Rectal smooth muscle tissue (tissue), 1 donor: ENCODE data around the gene BBS5.
"Not testable (repeated sequence)": the region's sequence is repeated elsewhere in the genome, so short reads cannot be mapped to it uniquely, and the experiment has no call there.

Source experiments
- H3K27ac ChIP-seq: one replicate; pipeline ENCODE4 v1.7.0; 2013; ENCODE audit warnings: low read depth, low read length, inconsistent platforms
- H3K27me3 ChIP-seq: one replicate; pipeline ENCODE4 v1.7.0; 2013; ENCODE audit warnings: low read length; ENCODE audit not compliant: control insufficient read depth, insufficient read depth
- H3K36me3 ChIP-seq: one replicate; pipeline ENCODE4 v1.7.0; 2013; ENCODE audit warnings: low read length; ENCODE audit not compliant: control insufficient read depth, insufficient read depth
- H3K4me1 ChIP-seq: one replicate; pipeline ENCODE4 v1.7.0; 2013; ENCODE audit warnings: low read length; ENCODE audit not compliant: control insufficient read depth, insufficient read depth
- H3K4me3 ChIP-seq: one replicate; pipeline ENCODE4 v1.7.0; 2013; ENCODE audit warnings: low read length
- H3K9ac ChIP-seq: one replicate; pipeline ENCODE4 v1.7.0; 2013; ENCODE audit warnings: low read length

BBS5 gene

DNA sequence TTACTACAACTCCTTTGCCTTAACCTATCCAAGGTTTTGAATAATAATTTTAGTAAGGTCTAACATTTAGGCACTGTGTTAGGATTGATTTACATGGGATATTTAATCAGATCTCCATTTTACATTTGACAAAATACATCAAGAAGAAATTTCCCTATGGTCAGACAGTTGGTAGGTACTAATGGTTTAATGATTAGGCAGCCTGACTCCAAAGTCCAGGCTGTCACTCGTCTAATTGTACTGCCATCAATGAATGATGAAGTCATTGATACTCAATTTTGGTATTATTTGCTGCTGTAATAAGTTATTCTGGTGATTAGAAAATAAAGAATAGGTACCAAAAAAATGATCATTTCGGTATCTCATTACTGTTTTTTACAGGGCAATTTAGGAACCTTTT, 14.1 kb downstream of the BBS5 start:
- H3K27ac ChIP-seq: no peak overlapping the region
- no peaks in the 10 kb centered on the region for H3K27me3 ChIP-seq
- no peak overlapping the region for H3K9ac ChIP-seq
- H3K36me3 ChIP-seq: no peaks in the 10 kb centered on the region
- H3K4me1 ChIP-seq: no peaks in the 10 kb centered on the region
- H3K4me3 ChIP-seq: no peak overlapping the region

DNA sequence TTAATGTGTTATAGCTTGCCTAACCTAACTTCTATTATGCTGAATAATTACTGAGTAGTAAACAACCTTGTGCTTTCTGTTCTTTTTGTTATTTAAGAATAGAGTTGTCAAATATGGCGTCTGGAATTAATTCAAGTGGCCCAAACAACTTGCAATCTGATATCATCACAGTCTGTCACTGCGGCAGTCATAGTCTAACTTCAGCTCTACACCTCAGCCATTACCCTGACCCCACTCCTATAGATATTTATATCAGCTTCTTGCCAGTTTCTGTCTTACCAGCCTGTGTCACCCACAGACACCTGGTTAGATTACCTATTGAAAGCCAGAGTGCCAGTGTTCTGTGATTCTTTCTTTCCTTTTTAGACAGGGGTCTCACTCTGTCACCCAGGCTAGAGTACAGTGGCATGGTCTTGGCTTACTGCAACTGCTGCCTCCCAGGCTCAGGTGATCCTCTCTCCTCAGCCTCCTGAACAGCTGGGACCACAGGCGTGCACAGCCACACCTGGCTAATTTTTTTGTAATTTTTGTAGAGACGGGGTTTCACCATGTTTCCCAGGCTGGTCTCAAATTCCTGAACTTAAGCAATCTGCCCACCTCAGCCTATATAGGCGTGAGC, 16.1 kb downstream of the BBS5 start:
- H3K4me3 ChIP-seq: no peak overlapping the region
- no peak overlapping the region for H3K27ac ChIP-seq

DNA sequence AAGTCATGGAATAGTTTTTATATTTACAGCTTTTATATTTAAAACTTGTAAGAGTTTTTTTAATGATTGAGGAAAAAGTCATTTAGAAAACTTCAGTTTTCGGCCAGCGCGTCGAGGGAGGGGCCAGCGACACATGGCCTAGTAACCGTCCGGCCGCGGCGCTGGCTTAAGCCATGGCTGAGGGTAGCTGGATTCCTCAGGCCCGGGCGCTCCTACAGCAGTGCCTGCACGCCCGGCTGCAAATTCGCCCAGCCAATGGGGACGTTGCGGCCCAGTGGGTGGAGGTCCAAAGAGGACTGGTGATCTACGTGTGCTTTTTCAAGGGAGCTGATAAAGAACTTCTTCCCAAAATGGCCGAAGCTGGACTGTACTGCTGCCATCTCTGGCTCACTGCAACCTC, 25.4 kb downstream of the BBS5 start:
- Histone ChIP-seq H3K4me1 (peaks cover 2% of the 10 kb centered on the region), H3K4me3 (no peak overlapping the region), H3K27ac (no peak overlapping the region), H3K9ac (no peak overlapping the region), H3K36me3 (peaks cover 6% of the 10 kb centered on the region), H3K27me3 (no peaks in the 10 kb centered on the region)

More for the DNA sequence above, 16.1 kb downstream of the BBS5 start:
- Histone ChIP-seq H3K27me3 (no peaks in the 10 kb centered on the region), H3K4me1 (no peaks in the 10 kb centered on the region), H3K9ac (no peak overlapping the region), H3K36me3 (peaks cover 5% of the 10 kb centered on the region)

DNA sequence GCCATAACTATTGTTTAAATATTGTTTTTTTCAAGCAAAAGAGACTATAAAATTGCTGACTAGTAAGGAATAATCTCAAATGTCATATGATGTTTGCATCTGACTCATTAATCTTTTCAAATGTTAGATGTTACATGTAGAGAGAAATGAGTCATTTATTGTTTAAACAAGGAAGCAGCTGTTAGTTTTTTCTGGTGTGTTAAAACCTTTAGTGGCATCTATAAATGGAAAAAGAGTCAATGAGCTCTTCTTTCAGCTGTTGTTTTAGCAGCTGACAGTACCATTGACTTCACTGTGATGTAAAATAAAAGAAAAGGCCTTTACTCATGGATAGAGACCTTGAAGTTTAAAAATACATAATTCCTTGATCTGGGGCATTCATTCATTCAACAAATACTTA, 28.4 kb downstream of the BBS5 start:
- no peak overlapping the region for H3K27ac ChIP-seq
- no peak overlapping the region for H3K4me3 ChIP-seq

DNA sequence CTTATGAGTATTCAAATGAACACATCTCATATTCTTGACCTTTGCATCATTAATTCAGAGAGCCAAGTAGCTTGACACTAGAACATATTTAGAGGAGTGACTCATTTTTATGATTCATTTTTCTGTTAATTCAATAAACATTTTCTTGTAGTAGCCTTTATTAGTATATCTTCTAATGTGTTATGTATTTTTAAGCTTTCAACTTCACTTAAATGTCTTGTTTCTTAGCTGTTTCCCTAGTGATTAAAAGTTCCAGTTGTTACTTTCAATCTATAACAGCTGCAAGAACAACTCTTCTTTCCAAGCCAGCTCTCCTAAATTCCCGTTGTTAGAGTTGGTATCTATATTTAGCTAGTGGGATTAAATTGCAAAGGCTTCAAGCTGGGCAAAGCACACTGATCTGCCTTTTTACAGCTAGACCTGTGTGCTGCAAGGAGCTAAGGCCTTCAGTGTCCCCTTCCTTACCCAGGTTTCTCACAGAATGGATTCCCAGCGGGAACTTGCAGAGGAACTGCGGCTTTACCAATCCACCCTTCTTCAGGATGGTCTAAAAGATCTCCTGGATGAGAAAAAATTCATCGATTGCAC, 30.1 kb downstream of the BBS5 start, which contains the start of gene KLHL41:
Gene KLHL41, plus strand, starts transcription at position 405 of the 588 bp plus-strand sequence. Its CDS starts 77 bp downstream, at position 482.
- Histone ChIP-seq H3K4me1 (peaks cover 4% of the 10 kb centered on the region), H3K27me3 (no peaks in the 10 kb centered on the region), H3K4me3 (no peak within 1 kb of the TSS), H3K27ac (no peak within 1 kb of the TSS), H3K9ac (no peak within 1 kb of the TSS), H3K36me3 (no peaks in the 10 kb centered on the region)

More for the DNA sequence above, 28.4 kb downstream of the BBS5 start:
- Histone ChIP-seq H3K4me1 (peaks cover 4% of the 10 kb centered on the region), H3K9ac (no peak overlapping the region), H3K36me3 (no peaks in the 10 kb centered on the region), H3K27me3 (no peaks in the 10 kb centered on the region)

DNA sequence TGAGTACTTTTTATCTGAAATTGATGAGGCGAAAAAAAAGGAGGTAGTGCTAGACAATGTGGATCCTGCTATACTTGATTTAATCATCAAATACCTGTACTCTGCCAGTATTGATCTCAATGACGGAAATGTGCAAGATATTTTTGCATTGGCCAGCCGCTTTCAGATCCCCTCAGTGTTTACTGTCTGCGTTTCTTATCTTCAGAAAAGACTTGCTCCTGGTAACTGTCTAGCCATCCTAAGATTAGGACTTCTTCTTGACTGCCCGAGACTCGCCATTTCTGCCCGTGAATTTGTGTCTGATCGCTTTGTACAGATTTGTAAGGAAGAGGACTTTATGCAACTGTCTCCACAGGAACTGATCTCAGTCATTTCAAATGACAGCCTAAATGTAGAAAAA, 30.7 kb downstream of the BBS5 start:
- Histone ChIP-seq H3K4me3 (no peak overlapping the region), H3K4me1 (peaks cover 4% of the 10 kb centered on the region), H3K36me3 (no peaks in the 10 kb centered on the region), H3K27ac (no peak overlapping the region), H3K9ac (no peak overlapping the region), H3K27me3 (no peaks in the 10 kb centered on the region)

DNA sequence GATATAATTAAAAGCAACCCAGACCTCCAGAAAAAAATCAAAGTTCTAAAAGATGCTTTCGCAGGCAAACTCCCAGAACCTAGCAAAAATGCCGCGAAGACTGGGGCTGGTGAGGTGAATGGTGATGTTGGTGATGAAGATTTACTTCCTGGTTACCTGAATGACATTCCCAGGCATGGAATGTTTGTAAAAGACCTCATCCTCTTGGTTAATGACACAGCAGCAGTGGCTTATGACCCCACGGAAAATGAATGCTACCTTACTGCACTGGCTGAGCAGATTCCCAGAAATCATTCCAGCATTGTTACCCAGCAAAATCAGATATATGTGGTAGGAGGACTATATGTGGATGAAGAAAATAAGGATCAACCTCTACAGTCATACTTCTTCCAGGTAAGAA, 31.2 kb downstream of the BBS5 start:
- H3K36me3 ChIP-seq: no peaks in the 10 kb centered on the region
- H3K4me3 ChIP-seq: no peak overlapping the region
- peaks cover 4% of the 10 kb centered on the region for H3K4me1 ChIP-seq
- H3K27me3 ChIP-seq: no peaks in the 10 kb centered on the region
- H3K27ac ChIP-seq: no peak overlapping the region
- H3K9ac ChIP-seq: no peak overlapping the region

DNA sequence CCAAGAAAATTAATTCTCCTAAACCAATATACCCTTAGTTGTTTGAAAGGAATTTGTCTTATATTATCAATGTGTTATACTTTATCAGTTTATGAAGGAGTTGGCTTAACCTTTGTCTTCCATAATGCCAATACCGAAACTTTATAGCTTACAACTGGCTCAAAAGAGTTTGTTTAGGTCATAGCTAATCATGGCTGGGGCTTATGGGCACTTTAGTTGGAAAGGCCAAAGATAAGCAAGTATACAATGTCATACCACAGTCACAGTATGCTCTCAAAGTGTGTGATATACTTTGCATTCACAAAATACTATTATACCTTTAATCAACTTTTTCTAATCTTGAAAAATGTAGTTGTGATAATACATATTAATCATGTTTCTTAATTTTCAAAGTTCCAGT, 32.5 kb downstream of the BBS5 start:
- Histone ChIP-seq H3K9ac (no peak overlapping the region), H3K36me3 (no peaks in the 10 kb centered on the region), H3K27ac (no peak overlapping the region), H3K4me3 (no peak overlapping the region), H3K4me1 (peaks cover 4% of the 10 kb centered on the region), H3K27me3 (no peaks in the 10 kb centered on the region)

DNA sequence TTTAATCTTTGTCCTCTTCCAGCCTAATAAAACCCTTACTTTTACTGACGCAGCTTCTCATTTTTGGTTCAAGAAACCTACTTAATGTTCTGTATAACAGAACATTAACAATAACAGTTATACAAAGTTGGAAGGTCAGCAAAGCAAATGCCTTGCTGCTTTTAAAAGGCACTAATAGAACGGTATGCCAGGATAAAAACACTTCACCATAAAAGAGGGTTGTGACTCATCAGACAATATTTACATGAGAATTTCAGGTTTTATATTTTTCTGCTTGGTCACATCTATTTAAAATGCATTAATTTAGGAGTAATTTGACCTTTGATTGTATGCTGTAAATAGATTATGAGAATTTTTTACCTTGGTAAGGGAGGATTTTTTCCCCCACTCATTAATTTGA, 33.2 kb downstream of the BBS5 start:
- Histone ChIP-seq H3K4me1 (peaks cover 4% of the 10 kb centered on the region), H3K9ac (no peak overlapping the region), H3K4me3 (no peak overlapping the region), H3K36me3 (no peaks in the 10 kb centered on the region), H3K27ac (no peak overlapping the region), H3K27me3 (no peaks in the 10 kb centered on the region)

DNA sequence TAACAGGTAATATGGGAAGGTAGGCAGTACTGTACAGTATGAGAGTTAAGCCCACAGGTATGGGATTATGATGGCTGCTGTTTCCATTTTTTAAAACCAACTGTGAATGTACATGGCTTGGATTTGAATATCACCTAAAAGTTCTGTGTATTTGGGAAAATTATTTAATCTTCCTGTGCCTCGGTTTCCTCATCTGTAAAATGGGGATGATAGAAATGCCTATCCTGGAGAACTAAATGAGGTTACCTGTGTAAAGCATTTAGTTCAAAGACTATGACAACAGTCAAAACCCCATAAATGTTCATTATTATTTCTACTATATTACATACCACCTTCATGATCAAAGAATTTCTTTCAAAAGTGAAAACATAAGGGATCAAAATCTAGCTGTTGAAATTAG, 33.8 kb downstream of the BBS5 start:
- Histone ChIP-seq H3K27me3 (no peaks in the 10 kb centered on the region), H3K9ac (no peak overlapping the region), H3K27ac (no peak overlapping the region), H3K4me3 (no peak overlapping the region), H3K36me3 (no peaks in the 10 kb centered on the region), H3K4me1 (peaks cover 4% of the 10 kb centered on the region)

DNA sequence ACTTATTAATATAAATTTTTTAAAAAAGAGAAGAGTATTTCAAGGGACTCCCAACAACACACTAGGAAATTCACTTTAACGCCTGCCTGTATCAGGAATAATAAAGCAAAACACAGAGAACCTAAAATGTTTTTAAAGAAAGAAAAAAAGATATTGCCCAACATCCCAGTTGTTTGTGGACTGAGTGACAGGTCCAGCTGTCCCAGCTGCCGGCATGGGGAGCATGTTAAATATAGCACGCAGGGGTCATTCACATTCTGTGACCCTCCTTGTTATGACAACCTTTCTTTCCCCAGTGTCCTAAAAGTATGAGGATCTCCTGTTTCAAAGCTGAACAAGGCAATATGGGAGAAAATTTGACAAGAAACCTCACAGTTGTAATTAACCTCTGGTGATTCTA, 34.6 kb downstream of the BBS5 start:
- no peaks in the 10 kb centered on the region for H3K27me3 ChIP-seq
- H3K36me3 ChIP-seq: no peaks in the 10 kb centered on the region
- H3K9ac ChIP-seq: no peak overlapping the region
- H3K27ac ChIP-seq: no peak overlapping the region
- peaks cover 4% of the 10 kb centered on the region for H3K4me1 ChIP-seq
- no peak overlapping the region for H3K4me3 ChIP-seq

DNA sequence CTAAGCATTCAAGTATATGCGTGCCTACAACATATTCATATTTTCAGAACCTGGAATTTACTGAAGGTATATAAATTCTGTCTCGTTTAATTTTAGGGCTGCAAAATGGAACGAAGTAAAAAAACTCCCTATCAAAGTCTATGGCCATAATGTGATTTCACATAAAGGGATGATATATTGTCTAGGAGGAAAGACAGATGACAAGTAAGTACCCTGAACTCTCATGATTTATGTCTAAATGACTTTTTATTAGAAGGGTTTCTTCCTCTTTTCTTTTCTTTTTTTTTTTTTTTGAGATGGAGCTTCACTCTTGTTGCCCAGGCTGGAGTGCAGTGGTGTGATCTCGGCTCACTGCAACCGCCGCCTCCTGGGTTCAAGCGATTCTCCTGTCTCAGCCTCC, 35.5 kb downstream of the BBS5 start:
- H3K9ac ChIP-seq: not testable (repeated sequence)

DNA sequence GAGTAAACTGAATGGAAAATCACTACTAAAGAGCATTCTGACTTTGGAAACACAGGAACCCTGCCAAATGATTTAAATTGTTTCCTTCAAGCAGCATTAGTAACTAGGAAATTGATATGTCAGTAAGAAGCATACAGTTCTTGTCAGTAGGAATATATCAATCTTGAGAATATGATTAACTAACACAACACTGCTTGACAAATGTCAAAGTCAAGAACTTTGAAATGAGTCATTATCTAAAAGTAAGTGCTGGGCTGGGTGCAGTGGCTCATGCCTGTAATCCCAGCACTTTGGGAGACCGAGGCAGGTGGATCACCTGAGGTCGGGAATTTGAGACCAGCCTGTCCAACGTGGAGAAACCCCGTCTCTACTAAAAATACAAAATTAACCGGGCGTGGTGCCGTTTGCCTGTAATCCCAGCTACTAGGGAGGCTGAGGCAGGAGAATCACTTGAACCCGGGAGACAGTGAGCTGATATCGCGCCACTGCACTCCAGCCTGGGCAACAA, 37.2 kb downstream of the BBS5 start:
- H3K36me3 ChIP-seq, H3K4me3 ChIP-seq, H3K27ac ChIP-seq, H3K27me3 ChIP-seq, H3K4me1 ChIP-seq, H3K9ac ChIP-seq: not testable (repeated sequence)

More for the DNA sequence above, 35.5 kb downstream of the BBS5 start:
- not testable (repeated sequence) for H3K36me3 ChIP-seq, H3K27me3 ChIP-seq, H3K4me3 ChIP-seq, H3K27ac ChIP-seq, H3K4me1 ChIP-seq
